Measurements from ENCODE around the gene PTPRT. TPM values are rescaled to one million over a fixed set of nuclear protein-coding genes. Genes with fewer than 3 reads are reported as not detected.

The PTPRT gene
- total and polyA plus RNA-seq, 2 of the 4 experiments (the other 2 are of a cell fraction): not detected

DNA sequence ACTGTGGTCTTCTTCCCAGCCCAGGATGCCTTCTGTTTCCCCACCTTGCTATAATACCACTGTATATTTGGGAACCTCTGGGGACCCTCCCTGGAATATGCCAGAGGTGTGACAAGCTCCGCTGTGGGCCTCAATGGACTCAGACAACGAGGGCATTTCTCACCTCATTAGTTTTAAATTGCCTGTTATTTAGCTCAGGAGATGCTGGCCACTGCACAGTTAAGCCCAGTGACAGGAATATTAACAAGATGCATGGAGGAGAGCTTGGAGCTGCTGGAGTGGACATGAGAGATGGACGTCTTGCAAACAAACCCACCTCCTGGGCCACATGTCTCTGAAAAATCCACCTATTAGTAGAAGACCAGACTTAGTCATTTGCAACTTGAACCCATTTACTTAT is 1136.4 kb downstream of the PTPRT start:
- H2AK9ac ChIP-seq (replicated peaks; ENCODE audit: low read depth, low read length, poor library complexity): no peak overlapping the region
- peaks cover 26% of the 10 kb centered on the region for H3K9me3 ChIP-seq (ENCODE audit: control insufficient read depth, insufficient read depth, low read length)
- H3K14ac ChIP-seq (replicated peaks; ENCODE audit: low read depth, low read length): no peak overlapping the region
- no peaks in the 10 kb centered on the region for H3K9me1 ChIP-seq (ENCODE audit: insufficient read depth, low read length)
- no peak overlapping the region for H2BK120ac ChIP-seq (ENCODE audit: low read depth, low read length)
- no peak overlapping the region for H3K4me3 ChIP-seq (ENCODE audit: insufficient read depth, low read depth, low read length)
- no TSS peak for BruUV-seq (replicated peaks)
- DNase-seq (no peak), ATAC-seq (ENCODE audit: low read depth) (no peak)
- H3K4ac ChIP-seq (ENCODE audit: low read depth, low read length): no peak overlapping the region
- no CpG with 5 or more reads among the region's 3 CpGs for WGBS, 2 experiments (ENCODE audit: extremely low coverage in 2 of 2, insufficient read length in 1 of 2)
- no peak overlapping the region for H2AK5ac ChIP-seq (ENCODE audit: low read depth, low read length)
- H4K20me1 ChIP-seq (ENCODE audit: insufficient read depth, low read length): no peaks in the 10 kb centered on the region
- TF ChIP-seq MAZ (IDR thresholded peaks at IDR 0.05; ENCODE audit: borderline replicate concordance, low read depth, low read length) (no peak), SMC3 (IDR thresholded peaks at IDR 0.05; ENCODE audit: low read depth, low read length) (no peak), RAD21 (IDR thresholded peaks at IDR 0.05; ENCODE audit: low read length) (no peak), RFX5 (IDR thresholded peaks at IDR 0.05; ENCODE audit: low read depth, low read length) (no peak), BHLHE40 (IDR thresholded peaks at IDR 0.05; ENCODE audit: low read depth, low read length) (no peak), CEBPB (IDR thresholded peaks at IDR 0.05; ENCODE audit: low read depth, low read length) (no peak), CHD1 (IDR thresholded peaks at IDR 0.05; ENCODE audit: low read depth, low read length) (no peak), POLR2A (IDR thresholded peaks at IDR 0.05; ENCODE audit: low read depth, low read length) (no peak), MAFK (IDR thresholded peaks at IDR 0.05; ENCODE audit: low read depth, low read length) (no peak), FOS (IDR thresholded peaks at IDR 0.05; ENCODE audit: low read depth, low read length) (no peak), NFE2L2 (IDR thresholded peaks at IDR 0.05; ENCODE audit: low read depth, low read length) (no peak), RCOR1 (IDR thresholded peaks at IDR 0.05; ENCODE audit: insufficient replicate concordance, low read length) (no peak), MXI1 (IDR thresholded peaks at IDR 0.05; ENCODE audit: borderline replicate concordance, low read depth, low read length) (no peak)
- TF ChIP-seq, protein P1, sequence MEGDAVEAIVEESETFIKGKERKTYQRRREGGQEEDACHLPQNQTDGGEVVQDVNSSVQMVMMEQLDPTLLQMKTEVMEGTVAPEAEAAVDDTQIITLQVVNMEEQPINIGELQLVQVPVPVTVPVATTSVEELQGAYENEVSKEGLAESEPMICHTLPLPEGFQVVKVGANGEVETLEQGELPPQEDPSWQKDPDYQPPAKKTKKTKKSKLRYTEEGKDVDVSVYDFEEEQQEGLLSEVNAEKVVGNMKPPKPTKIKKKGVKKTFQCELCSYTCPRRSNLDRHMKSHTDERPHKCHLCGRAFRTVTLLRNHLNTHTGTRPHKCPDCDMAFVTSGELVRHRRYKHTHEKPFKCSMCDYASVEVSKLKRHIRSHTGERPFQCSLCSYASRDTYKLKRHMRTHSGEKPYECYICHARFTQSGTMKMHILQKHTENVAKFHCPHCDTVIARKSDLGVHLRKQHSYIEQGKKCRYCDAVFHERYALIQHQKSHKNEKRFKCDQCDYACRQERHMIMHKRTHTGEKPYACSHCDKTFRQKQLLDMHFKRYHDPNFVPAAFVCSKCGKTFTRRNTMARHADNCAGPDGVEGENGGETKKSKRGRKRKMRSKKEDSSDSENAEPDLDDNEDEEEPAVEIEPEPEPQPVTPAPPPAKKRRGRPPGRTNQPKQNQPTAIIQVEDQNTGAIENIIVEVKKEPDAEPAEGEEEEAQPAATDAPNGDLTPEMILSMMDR (conservative IDR thresholded peaks at IDR 0.05; ENCODE audit: low read depth, low read length): no peak
- TF ChIP-seq, protein P2, sequence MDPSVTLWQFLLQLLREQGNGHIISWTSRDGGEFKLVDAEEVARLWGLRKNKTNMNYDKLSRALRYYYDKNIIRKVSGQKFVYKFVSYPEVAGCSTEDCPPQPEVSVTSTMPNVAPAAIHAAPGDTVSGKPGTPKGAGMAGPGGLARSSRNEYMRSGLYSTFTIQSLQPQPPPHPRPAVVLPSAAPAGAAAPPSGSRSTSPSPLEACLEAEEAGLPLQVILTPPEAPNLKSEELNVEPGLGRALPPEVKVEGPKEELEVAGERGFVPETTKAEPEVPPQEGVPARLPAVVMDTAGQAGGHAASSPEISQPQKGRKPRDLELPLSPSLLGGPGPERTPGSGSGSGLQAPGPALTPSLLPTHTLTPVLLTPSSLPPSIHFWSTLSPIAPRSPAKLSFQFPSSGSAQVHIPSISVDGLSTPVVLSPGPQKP (IDR thresholded peaks at IDR 0.05; ENCODE audit: borderline replicate concordance, low read depth, low read length): no peak
- TF ChIP-seq, protein P3, sequence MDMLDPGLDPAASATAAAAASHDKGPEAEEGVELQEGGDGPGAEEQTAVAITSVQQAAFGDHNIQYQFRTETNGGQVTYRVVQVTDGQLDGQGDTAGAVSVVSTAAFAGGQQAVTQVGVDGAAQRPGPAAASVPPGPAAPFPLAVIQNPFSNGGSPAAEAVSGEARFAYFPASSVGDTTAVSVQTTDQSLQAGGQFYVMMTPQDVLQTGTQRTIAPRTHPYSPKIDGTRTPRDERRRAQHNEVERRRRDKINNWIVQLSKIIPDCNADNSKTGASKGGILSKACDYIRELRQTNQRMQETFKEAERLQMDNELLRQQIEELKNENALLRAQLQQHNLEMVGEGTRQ (IDR thresholded peaks at IDR 0.05; ENCODE audit: low read depth, low read length): no peak
- no peak overlapping the region for H2BK15ac ChIP-seq (ENCODE audit: low read depth, low read length)
- no peak overlapping the region for H4K5ac ChIP-seq (ENCODE audit: low read depth, low read length)
- H2BK20ac ChIP-seq (ENCODE audit: low read depth, low read length): no peak overlapping the region
- no peak overlapping the region for H3K23ac ChIP-seq (ENCODE audit: low read depth, low read length)
- no peak overlapping the region for H4K8ac ChIP-seq (ENCODE audit: low read depth in 2 of 2, low read length in 2 of 2)
- H3K4me2 ChIP-seq (ENCODE audit: low read depth, low read length): no peak overlapping the region
- no peak overlapping the region for H3K56ac ChIP-seq (ENCODE audit: extremely low read depth, insufficient read depth, low read length)
- H3K9ac ChIP-seq (ENCODE audit: low read depth, low read length): no peak overlapping the region
- dilution Hi-C loops (cut with HindIII; ENCODE audit: low sequenced_read_pairs, unreplicated experiment): no loop called here
- no peaks in the 10 kb centered on the region for H3K27me3 ChIP-seq (ENCODE audit: control insufficient read depth, insufficient read depth, low read length)
- intact Hi-C loops (cut with micrococcal nuclease): no loop called here
- H3K36me3 ChIP-seq (ENCODE audit: control insufficient read depth, insufficient read depth, low read length): no peaks in the 10 kb centered on the region
- H2AFZ ChIP-seq (replicated peaks; ENCODE audit: low read length, poor library complexity): no peak overlapping the region
- no peak overlapping the region for H3K27ac ChIP-seq (ENCODE audit: insufficient read depth, low read length)
- no peak overlapping the region for H4K91ac ChIP-seq (ENCODE audit: insufficient read depth, low read depth, low read length)
- no peaks in the 10 kb centered on the region for H3K4me1 ChIP-seq (ENCODE audit: control insufficient read depth, insufficient read depth, low read length)
- ChIA-PET CTCF (no interaction called here), POLR2A (ENCODE audit: unreplicated experiment) (no interaction called here)
- no peak overlapping the region for H3K18ac ChIP-seq (ENCODE audit: low read depth, low read length)
- in situ Hi-C loops (cut with MboI; ENCODE audit: low sequenced_read_pairs): no loop called here
- no peak overlapping the region for H2BK5ac ChIP-seq (ENCODE audit: low read depth, low read length, poor library complexity, severe bottlenecking)
- H3K79me1 ChIP-seq (ENCODE audit: low read depth in 1 of 2, low read length in 2 of 2): no peaks in the 10 kb centered on the region

Data from IMR-90 (cell line).